ENCODE measurements around the gene RTL10.

- TF ChIP-seq CTCF (IDR thresholded peaks at IDR 0.05 in 4 of 5, conservative IDR thresholded peaks at IDR 0.05 in 1 of 5) (no peak), POLR2A (IDR thresholded peaks at IDR 0.05) (no peak)
Observed at GRCh38 chr22:19843857-19844376, 10.8 kb downstream of the RTL10 start.

Data from gastrocnemius medialis (tissue), 4 donors.